ENCODE data around the gene RMI1.

GRCh38 chr9:84031534-84031933 is 50.9 kb downstream of the RMI1 start:
- TF ChIP-seq GATA2 (IDR thresholded peaks at IDR 0.05; ENCODE audit: low read depth, low read length) (no peak), GATA3 (IDR thresholded peaks at IDR 0.05; ENCODE audit: low read depth, low read length) (no peak)
